OCI-LY1 (cell line): ENCODE results near the gene MARCHF9.
A peak's percentile ranks its signal among the peaks of the same experiment; 100 is the strongest.
"Not testable (repeated sequence)": the region's sequence is repeated elsewhere in the genome, so short reads cannot be mapped to it uniquely, and the experiment has no call there.

Experiments used
- H2AFZ ChIP-seq: fragments of 200-600 bp; sonication (generic), shearing (Covaris generic); 2 replicates; pipeline ENCODE4 v1.6.0; 2014; ENCODE audit warnings: antibody characterized with exemption, mild to moderate bottlenecking, low read length
- H3F3A ChIP-seq: fragments of 200-600 bp; sonication (generic), shearing (Covaris generic); 2 replicates; pipeline ENCODE4 v1.6.0; 2014; ENCODE audit warnings: mild to moderate bottlenecking, antibody characterized with exemption, low read length, moderate library complexity; ENCODE audit not compliant: insufficient read depth
- H3K27ac ChIP-seq: fragments of 200-600 bp; sonication (generic); 2 replicates; pipeline ENCODE4 v1.5.1; 2014; ENCODE audit warnings: low read length, mixed run types, mild to moderate bottlenecking, low read depth; ENCODE audit not compliant: poor library complexity, severe bottlenecking
- H3K27me3 ChIP-seq: fragments of 200-600 bp; sonication (generic); 2 replicates; pipeline ENCODE4 v1.6.0; 2014; ENCODE audit warnings: antibody characterized with exemption, mild to moderate bottlenecking, low read length, moderate library complexity; ENCODE audit not compliant: insufficient read depth
- H3K36me3 ChIP-seq: fragments of 200-600 bp; sonication (generic); 2 replicates; pipeline ENCODE4 v1.6.1; 2014; ENCODE audit warnings: mild to moderate bottlenecking, antibody characterized with exemption, low read length, moderate library complexity, mixed read lengths; ENCODE audit not compliant: insufficient read depth
- H3K4me1 ChIP-seq: fragments of 200-600 bp; sonication (generic); 2 replicates; pipeline ENCODE4 v1.5.1; 2014; ENCODE audit warnings: mild to moderate bottlenecking, low read length, moderate library complexity; ENCODE audit not compliant: insufficient read depth, severe bottlenecking
- H3K4me2 ChIP-seq: fragments of 200-600 bp; sonication (generic), shearing (Covaris generic); 2 replicates; pipeline ENCODE4 v1.6.1; 2014; ENCODE audit warnings: low read length
- H3K4me3 ChIP-seq: fragments of 200-600 bp; sonication (generic); 2 replicates; pipeline ENCODE4 v1.5.1; 2014; ENCODE audit warnings: low read length, low read depth, mild to moderate bottlenecking, mixed read lengths; ENCODE audit not compliant: poor library complexity, severe bottlenecking
- H3K79me2 ChIP-seq: fragments of 200-600 bp; shearing (Covaris generic); 2 replicates; pipeline ENCODE4 v1.6.1; 2016; ENCODE audit warnings: mixed run types, low read length, mixed read lengths; ENCODE audit not compliant: insufficient read depth
- H3K9ac ChIP-seq: fragments of 200-600 bp; sonication (generic), shearing (Covaris generic); 2 replicates; pipeline ENCODE4 v1.6.1; 2014; ENCODE audit warnings: mild to moderate bottlenecking, low read length, mixed read lengths
- H3K9me2 ChIP-seq: fragments of 200-600 bp; sonication (generic), shearing (Covaris generic); 2 replicates; pipeline ENCODE4 v1.6.1; 2014; ENCODE audit warnings: low read depth, mild to moderate bottlenecking, low read length, mixed read lengths
- H3K9me3 ChIP-seq: fragments of 200-600 bp; shearing (Covaris generic); 2 replicates; pipeline ENCODE4 v1.6.1; 2014; ENCODE audit warnings: low read length, mixed read lengths
- H4K20me1 ChIP-seq: fragments of 200-600 bp; sonication (generic), shearing (Covaris generic); 2 replicates; pipeline ENCODE4 v1.6.0; 2016; ENCODE audit warnings: mild to moderate bottlenecking, low read length; ENCODE audit not compliant: insufficient read depth
- EZH2 ChIP-seq: fragments of 200-600 bp; sonication (generic), shearing (Covaris generic); IDR thresholded peaks from 2 replicates; pipeline ENCODE4 v1.8.0; 2017; ENCODE audit warnings: borderline replicate concordance, mixed run types, mild to moderate bottlenecking, antibody characterized with exemption, low read length, moderate library complexity, mixed read lengths
- TF ChIP-seq, protein P1 (sequence below): fragments of 200-600 bp; sonication (generic), shearing (Covaris generic); IDR thresholded peaks from 2 replicates; pipeline ENCODE4 v1.5.1; 2017; ENCODE audit warnings: mild to moderate bottlenecking, antibody characterized with exemption, low read length, moderate library complexity, mixed read lengths

The MARCHF9 gene

DNA sequence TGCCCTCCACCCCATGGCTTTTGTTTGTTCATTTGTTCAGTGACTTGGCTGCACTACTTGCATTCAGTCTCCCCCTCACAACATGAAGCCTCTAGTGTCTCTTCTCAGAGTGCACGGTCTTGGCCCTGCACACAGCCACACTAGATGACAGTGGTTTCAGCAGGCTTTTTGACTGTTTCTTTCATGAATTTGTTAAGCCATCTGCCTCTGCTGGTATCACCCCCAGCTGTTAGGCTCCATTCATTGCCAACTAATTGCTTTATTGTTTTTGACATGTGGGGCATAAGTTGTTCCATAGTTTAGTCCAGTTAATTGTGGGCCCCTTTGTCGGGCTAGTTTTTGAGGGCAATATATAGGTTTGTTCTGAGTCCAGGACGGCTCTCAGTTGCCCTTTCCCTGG, 42.2 kb upstream of the MARCHF9 start:
- no peak overlapping the region for H2AFZ ChIP-seq
- H3K9me3 ChIP-seq: no peaks in the 10 kb centered on the region
- TF ChIP-seq, protein P1, sequence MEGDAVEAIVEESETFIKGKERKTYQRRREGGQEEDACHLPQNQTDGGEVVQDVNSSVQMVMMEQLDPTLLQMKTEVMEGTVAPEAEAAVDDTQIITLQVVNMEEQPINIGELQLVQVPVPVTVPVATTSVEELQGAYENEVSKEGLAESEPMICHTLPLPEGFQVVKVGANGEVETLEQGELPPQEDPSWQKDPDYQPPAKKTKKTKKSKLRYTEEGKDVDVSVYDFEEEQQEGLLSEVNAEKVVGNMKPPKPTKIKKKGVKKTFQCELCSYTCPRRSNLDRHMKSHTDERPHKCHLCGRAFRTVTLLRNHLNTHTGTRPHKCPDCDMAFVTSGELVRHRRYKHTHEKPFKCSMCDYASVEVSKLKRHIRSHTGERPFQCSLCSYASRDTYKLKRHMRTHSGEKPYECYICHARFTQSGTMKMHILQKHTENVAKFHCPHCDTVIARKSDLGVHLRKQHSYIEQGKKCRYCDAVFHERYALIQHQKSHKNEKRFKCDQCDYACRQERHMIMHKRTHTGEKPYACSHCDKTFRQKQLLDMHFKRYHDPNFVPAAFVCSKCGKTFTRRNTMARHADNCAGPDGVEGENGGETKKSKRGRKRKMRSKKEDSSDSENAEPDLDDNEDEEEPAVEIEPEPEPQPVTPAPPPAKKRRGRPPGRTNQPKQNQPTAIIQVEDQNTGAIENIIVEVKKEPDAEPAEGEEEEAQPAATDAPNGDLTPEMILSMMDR: no peak
- no peak for TF ChIP-seq EZH2
- no peak overlapping the region for H3K27ac ChIP-seq
- no peak overlapping the region for H3K4me2 ChIP-seq
- H3K4me3 ChIP-seq: no peak overlapping the region
- peaks cover 7% of the 10 kb centered on the region for H3K4me1 ChIP-seq
- no peaks in the 10 kb centered on the region for H3K27me3 ChIP-seq
- H3K9ac ChIP-seq: no peak overlapping the region
- H3F3A ChIP-seq: peaks cover 2% of the 10 kb centered on the region; the same call in 1 of the 2 replicates
- H3K9me2 ChIP-seq: no peaks in the 10 kb centered on the region
- peaks cover 53% of the 10 kb centered on the region for H3K36me3 ChIP-seq
- no peaks in the 10 kb centered on the region for H4K20me1 ChIP-seq
- no peaks in the 10 kb centered on the region for H3K79me2 ChIP-seq

- H3K79me2 ChIP-seq: no peaks in the 10 kb centered on the region
- H3F3A ChIP-seq: peaks cover 2% of the 10 kb centered on the region; the same call in 1 of the 2 replicates
- H2AFZ ChIP-seq: no peak overlapping the region
- peaks cover 7% of the 10 kb centered on the region for H3K4me1 ChIP-seq
- no peaks in the 10 kb centered on the region for H3K9me3 ChIP-seq
- peaks cover 58% of the 10 kb centered on the region for H3K36me3 ChIP-seq
- H4K20me1 ChIP-seq: no peaks in the 10 kb centered on the region
- H3K9me2 ChIP-seq: no peaks in the 10 kb centered on the region
- no peaks in the 10 kb centered on the region for H3K27me3 ChIP-seq
- TF ChIP-seq, protein P1: no peak
- no peak for TF ChIP-seq EZH2
- no peak overlapping the region for H3K9ac ChIP-seq
- no peak overlapping the region for H3K4me2 ChIP-seq
- H3K27ac ChIP-seq: no peak overlapping the region
- no peak overlapping the region for H3K4me3 ChIP-seq
Measured at GRCh38 chr12:57713209-57713608, 41.7 kb upstream of the MARCHF9 start.

DNA sequence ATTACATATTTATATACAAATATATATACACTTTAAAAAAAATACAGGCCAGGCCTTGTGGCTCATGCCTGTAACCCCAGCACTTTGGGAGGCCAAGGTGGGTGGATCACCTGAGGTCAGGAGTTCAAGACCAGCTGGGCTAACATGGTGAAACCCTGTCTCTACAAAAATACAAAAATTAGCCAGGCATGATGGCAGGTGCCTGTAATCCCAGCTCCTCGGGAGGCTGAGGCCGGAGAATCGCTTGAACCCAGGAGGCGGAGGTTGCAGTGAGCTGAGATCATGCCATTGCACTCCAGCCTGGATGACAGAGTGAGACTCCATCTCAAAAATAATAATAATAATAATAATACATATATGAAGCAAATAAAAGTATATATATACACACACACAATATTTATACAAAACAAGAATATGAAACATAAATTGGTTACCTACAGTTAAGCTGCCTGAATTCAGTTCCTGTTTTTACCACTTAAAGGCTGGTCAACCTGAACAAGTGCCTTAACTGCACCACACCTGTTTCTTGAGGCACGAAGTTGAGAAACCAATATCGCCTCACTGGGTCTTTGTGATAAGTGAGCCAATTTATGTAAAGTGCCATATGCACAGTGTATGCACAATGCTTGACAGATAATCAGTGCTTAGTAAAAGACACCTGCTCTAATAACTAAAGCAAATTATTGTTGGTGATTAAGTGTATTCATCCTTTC, 39.7 kb upstream of the MARCHF9 start:
- not testable (repeated sequence) for H3K4me3 ChIP-seq, H3K79me2 ChIP-seq, H3F3A ChIP-seq, H3K9me3 ChIP-seq, H3K4me1 ChIP-seq, H4K20me1 ChIP-seq, H2AFZ ChIP-seq, H3K9me2 ChIP-seq, H3K27me3 ChIP-seq
- Histone ChIP-seq H3K36me3 (peaks cover 73% of the 10 kb centered on the region), H3K27ac (peak overlapping the region; percentile 72), H3K4me2 (peak overlapping the region; percentile 8; the same call in 1 of the 2 replicates), H3K9ac (peak overlapping the region; percentile 41; the same call in 1 of the 2 replicates)

DNA sequence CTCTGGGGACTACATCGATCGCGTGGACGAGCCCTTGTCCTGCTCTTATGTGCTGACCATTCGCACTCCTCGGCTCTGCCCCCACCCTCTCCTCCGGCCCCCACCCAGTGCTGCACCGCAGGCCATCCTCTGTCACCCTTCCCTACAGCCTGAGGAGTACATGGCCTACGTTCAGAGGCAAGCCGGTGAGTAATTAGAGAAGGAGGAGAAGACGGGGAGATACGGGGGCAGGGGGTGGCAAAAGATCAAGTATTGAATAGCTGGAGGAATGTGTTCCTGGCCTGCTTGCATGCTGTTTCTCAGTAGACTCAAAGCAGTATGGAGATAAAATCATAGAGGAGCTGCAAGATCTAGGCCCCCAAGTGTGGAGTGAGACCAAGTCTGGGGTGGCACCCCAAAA, 39.1 kb upstream of the MARCHF9 start:
- H3F3A ChIP-seq: no peaks in the 10 kb centered on the region
- no peaks in the 10 kb centered on the region for H4K20me1 ChIP-seq
- H3K9me3 ChIP-seq: no peaks in the 10 kb centered on the region
- H3K9me2 ChIP-seq: no peaks in the 10 kb centered on the region
- no peaks in the 10 kb centered on the region for H3K27me3 ChIP-seq
- peak overlapping the region; percentile 8; the same call in 1 of the 2 replicates for H3K4me2 ChIP-seq
- peaks cover 77% of the 10 kb centered on the region for H3K36me3 ChIP-seq
- H3K79me2 ChIP-seq: no peaks in the 10 kb centered on the region
- no peak overlapping the region for H3K4me3 ChIP-seq
- H3K27ac ChIP-seq: peak overlapping the region; percentile 72
- peaks cover 7% of the 10 kb centered on the region for H3K4me1 ChIP-seq
- TF ChIP-seq EZH2: no peak
- TF ChIP-seq, protein P1: no peak
- H2AFZ ChIP-seq: no peak overlapping the region
- peak overlapping the region; percentile 41; the same call in 1 of the 2 replicates for H3K9ac ChIP-seq
